Cardiac fibroblast (primary cell): ENCODE results near the gene TMEM184C.

Source experiments
- DNase-seq, 2 donors: peaks; one replicate each; pipeline versions ENCODE4 v3.0.0 to v3.0.0-alpha.2; 2010; ENCODE audit warnings: low read depth in 2 of 2
- H3K4me3 ChIP-seq, 2 donors: replicated peaks in 1 of 2; 1 replicate in 1 of 2; 2 replicates in 1 of 2; pipeline ENCODE4 v1.5.1; 2011; ENCODE audit warnings: low read depth in 2 of 2, low read length in 2 of 2, mild to moderate bottlenecking in 2 of 2, moderate library complexity in 1 of 2
- CTCF ChIP-seq: IDR thresholded peaks from one replicate; pipeline ENCODE4 v1.5.1; 2011; ENCODE audit warnings: low read depth, mild to moderate bottlenecking, low read length, inconsistent platforms

The TMEM184C gene

GRCh38 chr4:147658501-147658900, 41.3 kb downstream of the TMEM184C start:
- TF ChIP-seq CTCF: no peak
- no peak for DNase-seq
- H3K4me3 ChIP-seq: no peak overlapping the region

GRCh38 chr4:147674073-147674472, 56.9 kb downstream of the TMEM184C start:
- no peak overlapping the region for H3K4me3 ChIP-seq
- TF ChIP-seq CTCF: no peak
- DNase-seq: no peak

GRCh38 chr4:147674496-147674895, 57.3 kb downstream of the TMEM184C start:
- DNase-seq: no peak
- H3K4me3 ChIP-seq: no peak overlapping the region
- no peak for TF ChIP-seq CTCF

GRCh38 chr4:147678106-147678505, 60.9 kb downstream of the TMEM184C start:
- no peak overlapping the region for H3K4me3 ChIP-seq
- no peak for DNase-seq
- TF ChIP-seq CTCF: no peak

- DNase-seq: peak in 1 of 2 donors; percentile 40
- TF ChIP-seq CTCF: no peak
- H3K4me3 ChIP-seq: no peak overlapping the region
Measured at GRCh38 chr4:147678796-147679549, 61.8 kb downstream of the TMEM184C start.

- no peak for TF ChIP-seq CTCF
- peak; percentile 6 to 15 for DNase-seq
- H3K4me3 ChIP-seq: peak overlapping the region; percentile 79 to 98
Measured at GRCh38 chr4:147682755-147683154, 65.6 kb downstream of the TMEM184C start.

GRCh38 chr4:147683188-147683591, 66.0 kb downstream of the TMEM184C start:
- DNase-seq: peak; percentile 45 to 46
- TF ChIP-seq CTCF: no peak
- peak overlapping the region; percentile 79 to 98 for H3K4me3 ChIP-seq
